ENCODE data around the gene ZNF768. TPM values are rescaled to one million over a fixed set of nuclear protein-coding genes. Genes with fewer than 3 reads are reported as not detected.

The ZNF768 gene
- total and polyA plus RNA-seq, 2 of the 13 experiments (the other 11 are each of a cell fraction or from before 2014, with no cell fraction given): 26.7 to 34.4 TPM

DNA sequence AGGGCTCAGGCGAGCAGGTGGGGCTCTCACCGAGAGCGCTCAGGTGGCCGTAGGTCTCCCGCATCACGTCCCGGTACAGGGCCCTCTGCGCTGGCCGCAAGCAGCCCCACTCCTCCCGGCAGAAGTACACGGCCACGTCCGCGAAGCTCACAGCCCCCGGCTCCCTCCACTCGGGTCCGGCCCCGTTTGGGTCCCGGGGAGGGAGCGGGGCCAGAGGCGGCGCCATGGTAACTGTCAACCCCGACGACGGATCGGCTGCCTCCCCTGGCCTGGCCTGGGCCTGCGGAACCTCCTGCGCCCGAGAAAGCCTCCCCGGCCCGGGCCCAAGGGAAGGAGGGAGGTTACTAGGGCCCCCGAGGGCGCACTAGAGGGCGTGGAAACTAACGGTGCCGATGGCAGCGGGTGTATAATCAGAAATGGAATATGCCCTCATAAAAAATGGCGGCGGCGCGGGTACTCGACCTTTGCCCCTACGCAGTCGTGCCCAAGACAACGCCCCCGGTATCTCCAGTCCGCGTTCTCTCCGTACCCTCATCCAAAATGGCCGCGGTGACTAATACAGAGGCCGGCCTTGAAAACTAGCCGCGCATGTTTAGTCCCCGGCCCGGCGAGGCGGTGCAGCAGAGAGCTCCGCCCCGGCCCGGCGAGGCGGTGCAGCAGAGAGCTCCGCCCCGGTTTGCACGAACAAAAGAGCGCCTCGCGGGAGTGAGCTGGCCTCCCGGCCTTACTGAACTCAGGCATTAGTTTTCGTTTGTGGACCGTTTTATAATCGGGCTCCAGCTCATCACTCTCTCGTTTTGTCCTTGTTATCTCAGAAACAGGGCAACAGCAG lies 31.8 kb upstream of the ZNF768 start, which contains the start of gene ZNF764 (continued):
- TF ChIP-seq, protein P1, sequence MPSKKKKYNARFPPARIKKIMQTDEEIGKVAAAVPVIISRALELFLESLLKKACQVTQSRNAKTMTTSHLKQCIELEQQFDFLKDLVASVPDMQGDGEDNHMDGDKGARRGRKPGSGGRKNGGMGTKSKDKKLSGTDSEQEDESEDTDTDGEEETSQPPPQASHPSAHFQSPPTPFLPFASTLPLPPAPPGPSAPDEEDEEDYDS (CRISPR knock-in tag; IDR thresholded peaks at IDR 0.05): peak; percentile 99
- TF ChIP-seq, protein P2, sequence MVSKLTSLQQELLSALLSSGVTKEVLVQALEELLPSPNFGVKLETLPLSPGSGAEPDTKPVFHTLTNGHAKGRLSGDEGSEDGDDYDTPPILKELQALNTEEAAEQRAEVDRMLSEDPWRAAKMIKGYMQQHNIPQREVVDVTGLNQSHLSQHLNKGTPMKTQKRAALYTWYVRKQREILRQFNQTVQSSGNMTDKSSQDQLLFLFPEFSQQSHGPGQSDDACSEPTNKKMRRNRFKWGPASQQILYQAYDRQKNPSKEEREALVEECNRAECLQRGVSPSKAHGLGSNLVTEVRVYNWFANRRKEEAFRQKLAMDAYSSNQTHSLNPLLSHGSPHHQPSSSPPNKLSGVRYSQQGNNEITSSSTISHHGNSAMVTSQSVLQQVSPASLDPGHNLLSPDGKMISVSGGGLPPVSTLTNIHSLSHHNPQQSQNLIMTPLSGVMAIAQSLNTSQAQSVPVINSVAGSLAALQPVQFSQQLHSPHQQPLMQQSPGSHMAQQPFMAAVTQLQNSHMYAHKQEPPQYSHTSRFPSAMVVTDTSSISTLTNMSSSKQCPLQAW (CRISPR knock-in tag; IDR thresholded peaks at IDR 0.05): peak; percentile 93
- TF ChIP-seq MXI1 (IDR thresholded peaks at IDR 0.05; ENCODE audit: borderline replicate concordance, low read depth, low read length): peak; percentile 88; the same call in 2 of the 3 replicates
- TF ChIP-seq, protein P3, sequence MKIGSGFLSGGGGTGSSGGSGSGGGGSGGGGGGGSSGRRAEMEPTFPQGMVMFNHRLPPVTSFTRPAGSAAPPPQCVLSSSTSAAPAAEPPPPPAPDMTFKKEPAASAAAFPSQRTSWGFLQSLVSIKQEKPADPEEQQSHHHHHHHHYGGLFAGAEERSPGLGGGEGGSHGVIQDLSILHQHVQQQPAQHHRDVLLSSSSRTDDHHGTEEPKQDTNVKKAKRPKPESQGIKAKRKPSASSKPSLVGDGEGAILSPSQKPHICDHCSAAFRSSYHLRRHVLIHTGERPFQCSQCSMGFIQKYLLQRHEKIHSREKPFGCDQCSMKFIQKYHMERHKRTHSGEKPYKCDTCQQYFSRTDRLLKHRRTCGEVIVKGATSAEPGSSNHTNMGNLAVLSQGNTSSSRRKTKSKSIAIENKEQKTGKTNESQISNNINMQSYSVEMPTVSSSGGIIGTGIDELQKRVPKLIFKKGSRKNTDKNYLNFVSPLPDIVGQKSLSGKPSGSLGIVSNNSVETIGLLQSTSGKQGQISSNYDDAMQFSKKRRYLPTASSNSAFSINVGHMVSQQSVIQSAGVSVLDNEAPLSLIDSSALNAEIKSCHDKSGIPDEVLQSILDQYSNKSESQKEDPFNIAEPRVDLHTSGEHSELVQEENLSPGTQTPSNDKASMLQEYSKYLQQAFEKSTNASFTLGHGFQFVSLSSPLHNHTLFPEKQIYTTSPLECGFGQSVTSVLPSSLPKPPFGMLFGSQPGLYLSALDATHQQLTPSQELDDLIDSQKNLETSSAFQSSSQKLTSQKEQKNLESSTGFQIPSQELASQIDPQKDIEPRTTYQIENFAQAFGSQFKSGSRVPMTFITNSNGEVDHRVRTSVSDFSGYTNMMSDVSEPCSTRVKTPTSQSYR (CRISPR knock-in tag; IDR thresholded peaks at IDR 0.05; ENCODE audit: borderline replicate concordance): peak; percentile 34; the same call in 1 of the 2 replicates
- TF ChIP-seq DR1 (CRISPR knock-in tag; IDR thresholded peaks at IDR 0.05): peak; percentile 93
- no peak for TF ChIP-seq CHCHD3 (CRISPR knock-in tag; IDR thresholded peaks at IDR 0.05)
- TF ChIP-seq CENPX (CRISPR knock-in tag; IDR thresholded peaks at IDR 0.05): no peak
- TF ChIP-seq, protein P4, sequence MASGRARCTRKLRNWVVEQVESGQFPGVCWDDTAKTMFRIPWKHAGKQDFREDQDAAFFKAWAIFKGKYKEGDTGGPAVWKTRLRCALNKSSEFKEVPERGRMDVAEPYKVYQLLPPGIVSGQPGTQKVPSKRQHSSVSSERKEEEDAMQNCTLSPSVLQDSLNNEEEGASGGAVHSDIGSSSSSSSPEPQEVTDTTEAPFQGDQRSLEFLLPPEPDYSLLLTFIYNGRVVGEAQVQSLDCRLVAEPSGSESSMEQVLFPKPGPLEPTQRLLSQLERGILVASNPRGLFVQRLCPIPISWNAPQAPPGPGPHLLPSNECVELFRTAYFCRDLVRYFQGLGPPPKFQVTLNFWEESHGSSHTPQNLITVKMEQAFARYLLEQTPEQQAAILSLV (CRISPR knock-in tag; IDR thresholded peaks at IDR 0.05; ENCODE audit: borderline replicate concordance): peak; percentile 65; the same call in 1 of the 2 replicates
- TF ChIP-seq BCL6 (CRISPR knock-in tag; IDR thresholded peaks at IDR 0.05): no peak; the same call in 1 of the 2 replicates
- peak; percentile 58; the same call in 1 of the 2 replicates for TF ChIP-seq MIER2 (CRISPR knock-in tag; IDR thresholded peaks at IDR 0.05)
- peak; percentile 83; the same call in 1 of the 2 replicates for TF ChIP-seq SIN3A (IDR thresholded peaks at IDR 0.05; ENCODE audit: borderline replicate concordance, low read depth, low read length)
- no peak for TF ChIP-seq CEBPB (IDR thresholded peaks at IDR 0.05; ENCODE audit: borderline replicate concordance, low read depth, low read length)
- TF ChIP-seq ZNF780A (CRISPR knock-in tag; IDR thresholded peaks at IDR 0.05): no peak
- TF ChIP-seq, protein P5, sequence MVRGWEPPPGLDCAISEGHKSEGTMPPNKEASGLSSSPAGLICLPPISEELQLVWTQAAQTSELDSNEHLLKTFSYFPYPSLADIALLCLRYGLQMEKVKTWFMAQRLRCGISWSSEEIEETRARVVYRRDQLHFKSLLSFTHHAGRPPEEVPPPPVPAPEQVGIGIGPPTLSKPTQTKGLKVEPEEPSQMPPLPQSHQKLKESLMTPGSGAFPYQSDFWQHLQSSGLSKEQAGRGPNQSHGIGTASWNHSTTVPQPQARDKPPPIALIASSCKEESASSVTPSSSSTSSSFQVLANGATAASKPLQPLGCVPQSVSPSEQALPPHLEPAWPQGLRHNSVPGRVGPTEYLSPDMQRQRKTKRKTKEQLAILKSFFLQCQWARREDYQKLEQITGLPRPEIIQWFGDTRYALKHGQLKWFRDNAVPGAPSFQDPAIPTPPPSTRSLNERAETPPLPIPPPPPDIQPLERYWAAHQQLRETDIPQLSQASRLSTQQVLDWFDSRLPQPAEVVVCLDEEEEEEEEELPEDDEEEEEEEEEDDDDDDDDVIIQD (CRISPR knock-in tag; IDR thresholded peaks at IDR 0.05; ENCODE audit: low read depth): peak; percentile 47; the same call in 1 of the 2 replicates
- TF ChIP-seq, protein P6, sequence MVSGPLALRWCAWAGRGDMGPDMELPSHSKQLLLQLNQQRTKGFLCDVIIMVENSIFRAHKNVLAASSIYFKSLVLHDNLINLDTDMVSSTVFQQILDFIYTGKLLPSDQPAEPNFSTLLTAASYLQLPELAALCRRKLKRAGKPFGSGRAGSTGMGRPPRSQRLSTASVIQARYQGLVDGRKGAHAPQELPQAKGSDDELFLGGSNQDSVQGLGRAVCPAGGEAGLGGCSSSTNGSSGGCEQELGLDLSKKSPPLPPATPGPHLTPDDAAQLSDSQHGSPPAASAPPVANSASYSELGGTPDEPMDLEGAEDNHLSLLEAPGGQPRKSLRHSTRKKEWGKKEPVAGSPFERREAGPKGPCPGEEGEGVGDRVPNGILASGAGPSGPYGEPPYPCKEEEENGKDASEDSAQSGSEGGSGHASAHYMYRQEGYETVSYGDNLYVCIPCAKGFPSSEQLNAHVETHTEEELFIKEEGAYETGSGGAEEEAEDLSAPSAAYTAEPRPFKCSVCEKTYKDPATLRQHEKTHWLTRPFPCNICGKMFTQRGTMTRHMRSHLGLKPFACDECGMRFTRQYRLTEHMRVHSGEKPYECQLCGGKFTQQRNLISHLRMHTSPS (CRISPR knock-in tag; IDR thresholded peaks at IDR 0.05; ENCODE audit: low read depth): peak; percentile 86; the same call in 1 of the 2 replicates
- peak; percentile 55; the same call in 1 of the 2 replicates for TF ChIP-seq ZNF329 (CRISPR knock-in tag; IDR thresholded peaks at IDR 0.05; ENCODE audit: low read depth)
- TF ChIP-seq SRSF4 (IDR thresholded peaks at IDR 0.05; ENCODE audit: low read depth, low read length, poor library complexity, severe bottlenecking): no peak
- peak; percentile 65 for TF ChIP-seq FOSL1 (CRISPR knock-in tag; IDR thresholded peaks at IDR 0.05; ENCODE audit: borderline replicate concordance)

Data from HepG2 (cell line).